Measurements from ENCODE around the gene SUPT5H.

Gene SUPT5H

DNA sequence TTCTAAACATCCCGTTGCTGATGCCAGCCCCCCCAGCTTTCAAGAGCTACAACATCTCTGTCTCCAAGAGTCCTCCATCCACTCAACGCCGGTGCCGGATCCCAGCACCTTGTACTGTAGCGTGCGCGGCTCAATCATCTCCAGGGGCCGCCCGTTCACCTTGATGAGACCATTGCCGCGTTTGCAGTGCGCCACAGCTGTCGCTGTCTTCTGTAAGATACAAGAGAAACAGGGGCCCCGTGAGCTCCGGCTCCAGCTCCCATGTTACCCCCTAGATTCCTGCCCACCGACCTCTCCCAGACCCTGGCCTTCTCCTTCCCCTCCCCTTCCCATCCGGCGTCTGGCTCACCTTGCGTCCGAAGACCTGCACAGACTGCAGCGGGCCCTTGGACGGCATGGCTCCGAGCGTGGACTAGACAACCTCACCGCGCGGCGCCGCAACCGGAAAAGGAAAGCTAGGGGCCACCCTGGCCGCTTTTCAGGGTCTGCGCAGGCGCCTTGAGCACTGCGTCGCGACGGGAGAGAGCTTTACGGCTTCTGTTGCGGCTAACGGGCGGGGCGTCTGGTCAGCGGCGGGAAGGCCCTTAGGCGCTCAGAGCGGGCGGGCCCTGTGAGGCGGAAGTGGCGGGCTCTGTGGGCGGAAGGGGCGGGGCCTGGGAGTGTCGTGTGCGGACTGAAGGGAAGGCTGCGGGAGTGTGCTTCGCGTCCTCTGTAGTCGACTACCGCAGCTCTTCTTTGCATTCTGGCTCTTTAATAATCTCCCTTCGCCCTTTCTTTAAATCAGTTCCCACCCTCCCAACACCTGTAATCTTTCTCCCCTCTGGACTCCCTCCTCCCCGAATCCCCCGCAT lies 9.7 kb upstream of the SUPT5H start, which contains the start of gene RPS16:
Gene RPS16 (minus strand): TSS at position 451 of the 851 bp plus-strand sequence. CDS start 54 bp downstream, at position 397.
- DNase-seq (ENCODE audit: low read depth, low spot score), result no peak
- TF ChIP-seq CTCF (IDR thresholded peaks at IDR 0.05; ENCODE audit: insufficient read depth, low read length, missing control alignments), result no peak
- CTCF ChIA-PET, result interaction anchor here (0.6 to 1.8 kb wide), 12 partner anchors 9 to 99 kb away, joined by 3 to 11 read pairs (median 3); partner anchors contain the start of genes DLL3, EID2B and PLEKHG2
- POLR2A ChIA-PET, result interaction anchor here (0.6 to 1.8 kb wide), 32 partner anchors 9 to 1827 kb away, joined by 3 to 31 read pairs (median 4); partner anchors contain the start of genes DYRK1B, EID2B, MED29 and PAF1
- peak within 1 kb of the TSS; percentile 100 for H3K4me3 ChIP-seq (ENCODE audit: low read depth, low read length)

GRCh38 chr19:39436350-39436716 lies 9.0 kb upstream of the SUPT5H start:
- ChIA-PET POLR2A (interaction anchor here (0.6 to 1.8 kb wide), 30 partner anchors 8 to 750 kb away, joined by 3 to 31 read pairs (median 5); partner anchors contain the start of genes DYRK1B, EID2B, MED29 and PAF1), CTCF (interaction anchor here (0.6 to 1.8 kb wide), 10 partner anchors 9 to 98 kb away, joined by 3 to 11 read pairs (median 4); partner anchors contain the start of genes EID2B and PLEKHG2)
- TF ChIP-seq CTCF (IDR thresholded peaks at IDR 0.05; ENCODE audit: insufficient read depth, low read length, missing control alignments), result no peak
- no peak for DNase-seq (ENCODE audit: low read depth, low spot score)
- peak overlapping the region; percentile 63 for H3K4me3 ChIP-seq (ENCODE audit: low read depth, low read length)

DNA sequence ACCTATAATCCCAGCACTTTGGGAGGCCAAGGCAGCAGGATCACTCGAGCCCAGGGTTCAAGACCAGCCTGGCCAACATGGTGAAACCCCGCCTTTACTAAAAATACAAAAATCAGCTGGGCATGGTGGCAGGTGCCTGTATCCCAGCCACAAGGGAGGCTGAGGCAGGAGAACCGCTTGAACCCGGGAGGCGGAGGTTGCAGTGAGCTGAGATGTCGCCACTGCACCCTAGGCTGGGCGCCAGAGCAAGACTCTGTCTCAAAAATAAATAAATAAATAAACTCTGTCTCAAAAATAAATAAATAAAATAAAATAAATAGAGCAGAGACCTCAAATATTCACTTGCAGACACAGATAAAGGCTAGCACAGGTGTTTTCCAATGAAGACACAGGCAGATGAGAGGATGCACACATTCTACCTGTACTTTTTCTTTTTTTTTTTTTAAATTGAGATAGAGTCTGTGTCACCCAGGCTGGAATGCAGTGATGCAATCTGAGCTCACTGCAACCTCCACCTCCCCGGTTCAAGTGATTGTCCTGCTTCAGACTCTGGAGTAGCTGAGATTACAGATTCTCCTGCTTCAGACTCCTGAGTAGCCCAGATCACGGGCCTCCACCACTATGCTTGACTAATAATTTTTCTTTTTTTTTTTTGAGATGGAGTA lies 7.0 kb upstream of the SUPT5H start:
- H3K4me3 ChIP-seq (ENCODE audit: low read depth, low read length), result no peak overlapping the region
- ChIA-PET POLR2A (interaction anchor here (0.6 to 0.8 kb wide), 3 partner anchors 32 to 101 kb away, joined by 3 read pairs; partner anchors contain the start of gene ZFP36), CTCF (interaction anchor here (0.9 to 5.9 kb wide), 7 partner anchors 12 to 404 kb away, joined by 3 to 129 read pairs (median 21); partner anchors contain the start of genes EID2 and EID2B)
- no peak for DNase-seq (ENCODE audit: low read depth, low spot score)
- no peak for TF ChIP-seq CTCF (IDR thresholded peaks at IDR 0.05; ENCODE audit: insufficient read depth, low read length, missing control alignments)

GRCh38 chr19:39444598-39445195 lies 685 bp upstream of the SUPT5H start:
- DNase-seq (ENCODE audit: low read depth, low spot score), result no peak

More at GRCh38 chr19:39444598-39445195, 685 bp upstream of the SUPT5H start:
- ChIA-PET POLR2A (interaction anchor here (0.6 to 2.3 kb wide), 6 partner anchors 9 to 90 kb away, joined by 3 to 23 read pairs (median 6); partner anchors contain the start of genes PLEKHG2, RPS16 and TIMM50), CTCF (interaction anchor here (0.9 to 4.3 kb wide), 4 partner anchors 30 to 93 kb away, joined by 3 to 17 read pairs (median 4); no protein-coding TSS in a partner anchor)
- peak overlapping the region; percentile 99 for H3K4me3 ChIP-seq (ENCODE audit: low read depth, low read length)
- TF ChIP-seq CTCF (IDR thresholded peaks at IDR 0.05; ENCODE audit: insufficient read depth, low read length, missing control alignments), result no peak

Measured in AG04449 (cell line).